H4 (cell line): ENCODE data around the gene IRAK1BP1. TPM values are rescaled to one million over a fixed set of nuclear protein-coding genes. Genes with fewer than 3 reads are reported as not detected.
"Not testable (repeated sequence)": the region's sequence is repeated elsewhere in the genome, so short reads cannot be mapped to it uniquely, and the experiment has no call there.

ENCODE experiments used
- DNase-seq: peaks from one replicate; pipeline ENCODE4 v3.0.0-alpha.2; 2015; ENCODE audit warnings: low spot score
- total RNA-seq: library from RNA; depleted of rRNA; stranded (reverse); fragments of >200 nt; shearing (Covaris generic); gene quantifications from 2 replicates; pipeline ENCODE4 v1.2.3, GENCODE V29; 2014; rRNA removed

IRAK1BP1 gene
- total RNA-seq, 1 experiment from 2014 or later: 2.0 TPM

DNA sequence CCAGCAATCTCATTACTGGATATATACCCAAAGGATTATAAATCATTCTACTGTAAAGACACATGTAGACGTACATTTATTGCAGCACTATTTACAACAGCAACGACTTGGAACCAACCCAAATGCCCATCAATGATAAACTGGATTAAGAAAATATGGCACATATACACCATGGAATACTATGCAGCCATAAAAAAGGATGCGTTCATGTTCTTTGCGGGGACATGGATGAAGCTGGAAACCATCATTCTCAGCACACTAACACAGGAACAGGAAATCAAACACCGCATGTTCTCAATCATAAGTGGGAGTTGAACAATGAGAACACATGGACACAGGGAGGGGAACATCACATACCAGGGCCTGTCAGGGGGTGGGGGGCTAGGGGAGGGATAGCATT, 22.6 kb downstream of the IRAK1BP1 start:
- not testable (repeated sequence) for DNase-seq

DNA sequence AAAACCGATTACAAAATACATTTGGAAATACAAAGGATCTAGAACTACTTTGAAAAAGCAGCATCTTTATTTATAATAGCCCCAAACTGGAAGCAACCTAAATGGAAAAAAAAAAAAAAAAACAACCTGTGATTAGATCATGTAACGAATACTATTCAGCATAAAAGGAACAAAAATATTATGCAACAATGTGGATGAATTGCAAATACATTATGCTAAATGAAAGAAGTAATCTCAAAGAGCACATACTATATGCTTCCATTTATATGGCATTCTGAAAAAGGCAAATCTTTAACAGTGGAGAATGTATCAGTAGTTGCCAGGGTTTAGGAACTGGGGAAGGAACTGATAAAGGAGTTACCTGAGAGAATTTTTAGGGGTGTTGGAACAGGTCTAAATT, 28.9 kb downstream of the IRAK1BP1 start:
- no peak for DNase-seq

DNA sequence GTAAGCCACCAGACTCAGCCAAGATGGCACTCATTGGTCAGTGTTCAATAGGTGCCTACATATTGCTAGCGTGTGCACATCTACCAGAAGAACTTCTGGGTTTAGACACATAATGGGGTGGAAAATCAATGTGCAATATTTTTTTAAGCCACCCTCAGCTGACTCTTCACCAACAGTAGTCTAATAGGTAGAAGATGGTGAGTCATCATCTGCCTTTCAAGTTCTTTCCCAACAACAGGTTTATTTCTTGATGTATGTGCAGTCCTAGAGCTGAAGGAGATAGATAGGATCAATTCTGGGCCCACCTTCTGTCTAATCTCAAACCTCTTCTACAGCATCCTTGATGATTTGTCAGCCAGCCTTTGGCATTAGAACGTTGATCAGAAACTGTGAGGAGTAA, 41.3 kb downstream of the IRAK1BP1 start:
- DNase-seq: no peak

DNA sequence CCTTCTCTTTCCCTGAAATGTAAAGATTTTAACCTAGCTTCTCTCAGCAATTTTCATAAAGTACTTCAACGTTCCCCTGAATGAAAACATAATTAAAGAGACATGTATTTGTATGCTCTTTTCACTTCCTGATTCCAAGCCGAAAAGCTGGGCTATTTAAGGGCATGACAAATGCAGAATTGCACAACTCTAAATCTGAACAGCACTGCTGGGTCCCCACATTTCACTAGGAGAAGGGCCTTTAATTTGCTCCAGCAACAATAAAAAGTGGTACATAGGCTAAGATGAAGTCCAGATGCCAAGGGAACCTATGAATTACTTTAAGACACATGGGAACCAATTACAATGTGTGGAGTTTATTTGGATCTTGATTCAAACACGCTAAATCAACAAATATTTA, 42.0 kb downstream of the IRAK1BP1 start:
- no peak for DNase-seq

DNA sequence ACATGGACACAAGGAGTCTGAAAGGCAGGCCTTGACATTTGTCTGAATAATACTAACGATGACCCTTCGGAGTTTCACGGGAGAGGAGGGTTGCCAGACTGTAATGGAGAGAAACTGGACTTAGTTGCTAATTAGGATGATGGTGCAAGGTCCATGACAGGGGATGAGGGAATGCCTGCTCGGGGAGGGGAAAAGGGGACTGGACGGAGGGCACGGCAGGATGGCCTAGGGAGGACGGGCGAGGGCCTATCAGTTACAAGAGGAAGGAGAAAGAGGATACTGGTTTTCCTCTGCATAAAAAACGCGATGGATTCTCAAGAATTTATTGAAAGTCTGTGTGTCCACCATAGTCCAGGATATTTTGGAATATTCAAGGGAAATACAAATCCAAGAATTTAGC, 42.7 kb downstream of the IRAK1BP1 start:
- DNase-seq: no peak

DNA sequence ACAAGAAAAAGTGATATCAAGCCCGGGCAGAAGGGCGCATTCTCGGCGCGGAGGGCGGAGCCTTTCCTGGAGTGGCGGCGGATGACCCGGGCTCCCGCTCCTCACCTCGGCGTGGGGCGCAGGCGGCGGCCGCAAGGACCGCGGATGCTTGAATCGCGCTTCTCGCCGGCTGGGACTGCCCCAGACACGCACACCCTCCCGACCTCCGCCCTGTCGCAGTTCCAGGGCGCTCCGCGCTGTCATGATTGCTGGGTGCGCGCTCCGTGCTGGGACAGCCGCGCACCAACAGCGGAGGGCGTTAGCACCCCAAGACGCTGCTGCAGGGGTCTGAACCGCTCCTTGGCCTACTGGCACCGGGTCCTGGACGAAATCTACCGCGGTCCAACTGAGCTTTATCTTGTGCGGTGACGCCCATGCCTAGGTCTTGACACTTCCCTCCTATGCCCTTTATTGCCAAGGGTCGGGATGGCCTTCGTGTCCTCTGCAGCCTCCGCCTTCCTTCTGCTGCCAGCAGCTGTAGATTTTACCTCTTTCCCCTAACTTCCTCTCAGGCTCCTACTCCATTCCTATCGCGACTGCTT, 43.3 kb downstream of the IRAK1BP1 start:
- no peak for DNase-seq

DNA sequence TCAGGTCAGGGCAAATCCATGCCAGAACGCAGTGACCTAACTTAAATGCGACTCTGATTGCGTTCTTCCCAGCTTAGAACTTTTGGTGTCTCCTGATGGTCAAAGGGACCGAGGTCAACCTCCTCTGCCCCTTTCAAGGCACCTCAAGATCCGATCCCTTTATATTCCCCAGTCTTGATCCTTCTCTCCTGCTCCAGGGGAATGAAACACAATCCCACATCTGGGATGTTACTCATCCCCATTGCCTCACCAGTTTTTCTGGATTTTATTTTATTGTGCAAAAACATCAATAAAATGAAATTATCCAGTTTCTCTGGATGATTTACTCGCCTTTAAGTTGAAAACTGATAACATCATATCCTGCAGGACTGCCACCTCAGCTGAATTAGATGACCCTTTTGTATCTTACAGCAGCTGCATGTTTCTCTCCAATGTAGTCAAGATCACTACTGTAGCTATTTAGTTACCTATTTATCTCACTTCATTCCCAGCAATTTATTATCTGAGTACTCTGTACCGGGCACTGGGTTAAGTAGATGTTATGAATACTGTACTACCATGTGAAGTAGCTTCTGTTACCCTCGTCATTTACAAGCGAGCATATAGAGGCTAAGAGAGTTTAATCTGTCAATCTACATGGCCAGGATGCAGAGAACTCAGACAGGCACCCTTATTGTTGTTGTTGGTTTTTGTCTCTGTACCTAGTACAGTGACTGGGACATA, 44.0 kb downstream of the IRAK1BP1 start:
- no peak for DNase-seq

DNA sequence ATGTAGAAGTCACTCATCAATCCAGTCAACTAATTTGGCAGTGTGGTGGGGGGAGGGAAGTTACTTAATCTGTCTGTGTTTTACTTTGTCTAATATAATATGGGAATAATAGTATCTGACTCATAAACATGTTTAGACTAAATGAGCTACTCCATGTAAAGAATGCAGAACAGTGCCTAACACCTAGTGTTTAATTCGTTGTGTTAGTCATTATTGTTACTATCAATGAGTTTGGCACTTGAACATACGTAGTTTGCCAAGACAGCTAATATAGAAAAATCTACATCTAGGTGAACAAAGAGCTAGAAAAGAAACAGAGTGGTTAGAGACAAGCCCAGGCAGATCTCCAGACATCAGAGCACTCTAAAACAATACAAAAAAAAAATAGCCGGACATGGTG, 49.1 kb downstream of the IRAK1BP1 start:
- DNase-seq: no peak

DNA sequence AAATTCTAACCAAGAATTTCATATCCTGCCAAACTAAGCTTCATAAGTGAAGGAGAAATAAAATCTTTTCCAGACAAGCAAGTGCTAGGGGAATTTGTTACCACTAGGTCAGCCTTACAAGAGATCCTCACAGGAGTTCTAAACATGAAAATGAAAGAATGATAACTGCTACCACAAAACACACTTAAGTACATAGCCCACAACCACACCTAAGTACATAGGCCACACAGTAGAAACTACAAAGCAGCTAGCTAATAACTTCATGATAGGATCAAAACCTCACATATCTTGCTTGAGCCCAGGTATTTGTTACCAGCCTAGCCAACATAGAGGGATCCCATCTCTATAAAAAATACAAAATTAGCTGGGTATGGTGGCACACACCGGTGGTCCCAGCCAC, 50.4 kb downstream of the IRAK1BP1 start:
- no peak for DNase-seq

DNA sequence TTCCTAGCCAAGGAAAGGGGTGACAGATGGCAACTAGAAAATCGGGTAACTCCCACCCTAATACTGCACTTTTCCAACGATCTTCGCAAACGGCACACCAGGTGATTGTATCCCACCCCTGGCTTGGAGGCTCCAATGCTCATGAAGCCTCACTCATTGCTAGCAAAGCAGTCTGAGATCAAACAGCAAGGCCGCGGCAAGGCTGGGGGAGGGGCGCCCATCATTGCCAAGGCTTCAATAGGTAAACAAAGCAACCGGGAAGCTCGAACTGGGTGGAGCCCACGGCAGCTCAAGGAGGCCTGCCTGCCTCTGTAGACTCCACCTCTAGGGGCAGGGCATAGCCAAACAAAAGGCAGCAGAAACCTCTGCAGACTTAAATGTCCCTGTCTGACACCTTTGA, 53.8 kb downstream of the IRAK1BP1 start:
- DNase-seq: not testable (repeated sequence)

DNA sequence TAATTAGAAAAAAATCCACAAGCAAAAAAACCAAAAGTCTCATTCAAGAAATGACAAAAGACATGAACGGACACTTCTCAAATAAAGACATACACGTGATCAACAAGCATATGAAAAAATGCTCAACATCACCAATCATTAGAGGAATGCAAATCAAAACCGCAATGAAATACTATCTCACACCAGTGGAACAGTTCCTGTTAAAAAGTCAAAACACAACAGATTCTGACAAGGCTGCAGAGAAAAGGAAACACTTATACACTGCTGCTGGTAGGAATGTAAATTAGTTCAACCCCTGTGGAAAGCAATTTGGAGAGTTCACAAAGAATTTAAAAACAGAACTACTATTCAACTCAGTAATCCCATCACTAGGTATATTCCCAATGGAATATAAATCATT, 58.0 kb downstream of the IRAK1BP1 start:
- DNase-seq: no peak

DNA sequence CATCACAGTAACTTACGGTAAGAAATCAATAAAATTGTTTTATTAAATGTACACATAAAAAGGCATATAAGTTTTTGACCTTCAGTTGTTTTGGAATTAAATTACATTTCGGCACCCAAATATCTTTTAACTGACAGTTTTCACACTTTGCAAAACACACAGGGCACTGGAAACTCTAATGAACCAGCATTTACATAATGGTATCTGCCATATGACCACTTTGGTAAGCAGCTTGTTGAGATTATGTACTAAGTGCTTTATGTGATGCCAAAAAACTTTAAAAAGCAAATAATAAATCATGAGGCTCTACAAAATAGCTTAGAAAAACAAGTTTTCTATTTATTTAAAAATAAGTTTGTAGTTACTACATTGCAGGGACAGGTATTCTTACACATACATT, 68.2 kb downstream of the IRAK1BP1 start:
- no peak for DNase-seq

DNA sequence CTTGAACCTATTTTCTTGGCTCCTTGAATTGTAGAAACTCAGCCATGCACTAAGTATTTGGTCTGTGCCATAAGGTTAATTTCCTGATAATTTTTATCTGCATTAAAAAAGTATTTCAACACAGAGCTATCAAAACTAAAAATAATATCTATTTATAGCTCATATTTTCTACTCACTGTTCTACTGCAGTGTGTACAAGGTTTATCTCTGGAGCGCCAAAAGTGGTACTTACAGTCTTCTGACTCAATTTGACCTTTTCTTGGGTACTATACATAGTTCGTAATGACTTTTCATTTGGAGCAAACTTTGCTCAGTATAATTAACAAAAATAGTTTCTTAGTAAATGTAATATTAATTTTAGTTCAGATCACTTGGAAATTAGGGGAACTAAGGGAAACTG, 69.2 kb downstream of the IRAK1BP1 start:
- DNase-seq: no peak

DNA sequence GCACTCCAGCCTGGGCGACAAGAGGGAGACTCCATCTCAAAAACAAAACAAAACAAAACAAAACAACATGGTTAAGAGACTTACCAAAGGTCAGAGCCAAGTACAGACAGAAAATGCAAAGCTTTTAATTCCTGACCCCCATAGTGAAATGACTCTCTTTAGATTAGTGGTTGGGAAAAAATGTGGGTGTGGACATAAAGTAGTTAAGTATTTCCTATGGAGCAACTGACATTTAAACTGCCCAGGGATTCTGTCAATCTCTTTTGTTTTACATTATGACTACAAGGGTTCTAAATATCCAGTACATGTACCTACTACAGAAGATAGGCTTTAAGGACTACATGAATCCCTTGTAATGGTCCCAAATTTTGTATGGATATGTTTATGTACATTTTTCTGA, 75.1 kb downstream of the IRAK1BP1 start:
- DNase-seq: no peak

DNA sequence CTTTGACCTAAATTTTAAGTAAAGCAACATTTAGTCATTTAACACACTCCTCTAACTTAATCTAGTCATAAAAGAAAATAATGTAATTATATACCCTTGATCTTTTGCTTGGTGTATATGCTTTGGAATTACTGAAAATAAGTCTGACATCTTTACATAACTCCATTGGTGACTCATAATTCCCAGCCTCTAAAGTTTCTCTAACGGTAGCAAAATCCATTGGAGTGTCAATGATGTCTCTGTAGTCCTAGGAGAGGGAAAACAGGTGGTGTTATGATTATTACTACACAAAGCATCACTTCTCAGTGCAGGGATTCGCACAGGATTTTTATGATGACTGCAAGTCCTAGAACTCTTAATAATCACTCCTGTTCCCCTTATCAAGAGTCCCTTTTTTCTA, 80.2 kb downstream of the IRAK1BP1 start:
- no peak for DNase-seq

DNA sequence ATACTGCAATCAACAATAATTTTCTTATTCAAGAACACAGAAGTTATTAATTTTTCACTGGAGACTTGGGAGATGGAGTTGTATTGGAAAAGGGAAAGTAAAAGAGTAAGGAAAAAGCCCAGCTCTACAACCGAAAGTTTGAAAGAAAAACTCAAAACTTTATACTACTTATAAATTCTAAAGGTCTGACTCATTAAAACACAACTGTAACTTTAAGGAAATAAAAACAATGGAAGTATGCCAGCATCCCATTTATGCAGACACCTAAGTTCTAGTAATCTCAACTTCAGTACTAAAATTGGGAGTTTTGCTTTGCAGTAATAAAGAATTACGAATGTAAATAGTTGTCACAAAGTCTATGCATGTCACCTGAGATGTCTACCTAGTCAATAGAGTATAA, 80.6 kb downstream of the IRAK1BP1 start:
- no peak for DNase-seq

DNA sequence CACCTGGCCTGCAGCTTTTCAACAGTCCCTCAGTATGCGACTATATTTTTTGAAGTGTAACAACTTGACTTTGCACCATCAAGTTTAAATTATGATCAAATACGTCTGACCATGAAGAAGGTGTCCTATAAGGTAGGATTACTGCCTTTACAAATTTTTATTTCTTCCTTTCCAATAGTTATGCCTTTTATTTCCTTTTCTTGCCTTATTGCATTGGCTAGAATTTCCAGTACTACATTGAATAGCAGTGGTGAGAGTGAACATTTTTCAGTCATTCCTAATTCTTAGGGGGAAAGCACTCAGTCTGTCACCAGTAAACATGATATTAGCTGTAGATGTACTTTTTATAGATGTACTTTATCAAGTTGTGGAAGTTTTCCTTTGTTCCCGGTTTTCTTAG, 81.4 kb downstream of the IRAK1BP1 start:
- DNase-seq: no peak

DNA sequence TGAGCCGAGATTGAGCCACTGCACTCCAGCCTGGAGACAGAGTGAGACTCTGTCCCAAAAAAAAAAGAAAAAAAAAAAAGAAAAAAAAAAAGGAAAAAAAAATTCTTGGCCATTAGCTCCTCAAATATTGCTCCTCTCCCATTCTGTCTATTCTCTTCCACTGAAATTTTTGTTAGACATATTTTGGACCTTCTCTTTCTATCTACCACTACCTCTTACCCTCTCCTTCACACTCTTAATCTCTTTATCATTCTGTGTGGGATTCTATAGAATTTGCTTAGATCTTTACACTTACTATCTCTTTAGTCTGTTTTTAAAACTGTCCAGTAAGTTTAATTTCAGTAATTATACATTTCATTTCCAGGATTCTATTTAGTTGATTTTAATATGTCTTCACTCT, 85.0 kb downstream of the IRAK1BP1 start:
- no peak for DNase-seq

Other genes starting within 250 kb of the IRAK1BP1 start
- gene PHIP, start 210.7 kb downstream of the IRAK1BP1 start, total RNA-seq: 10.9 and 14.2 TPM in 2 replicates